OCI-LY7 (cell line): ENCODE data around the gene UGCG. TPM values are rescaled to one million over a fixed set of nuclear protein-coding genes. Genes with fewer than 3 reads are reported as not detected.
"Not testable (repeated sequence)": the region's sequence is repeated elsewhere in the genome, so short reads cannot be mapped to it uniquely, and the experiment has no call there.

Experiments
- BruUV-seq: library from RNA; stranded (reverse); fragments of 400-500 nt; replicated peaks from 2 replicates; lab custom pipeline; 2021; lab: Mats Ljungman, UMichigan
- CTCF ChIA-PET: fragments of 300-600 bp; sonication (Branson Sonifier 250); formaldehyde crosslinking; loops from one replicate; lab custom pipeline; 2022; ENCODE audit warnings: antibody characterized with exemption; ENCODE audit not compliant: unreplicated experiment; lab: Charles Lee
- POLR2A ChIA-PET: fragments of 300-600 bp; sonication (Branson Sonifier 250); formaldehyde crosslinking; loops from one replicate; lab custom pipeline; 2022; ENCODE audit warnings: antibody characterized with exemption; lab: Charles Lee
- DNase-seq: peaks from one replicate; pipeline ENCODE4 v3.0.0-alpha.2; 2015; ENCODE audit warnings: low spot score
- H2AFZ ChIP-seq: fragments of 200-600 bp; sonication (generic), shearing (Covaris generic); 2 replicates; pipeline ENCODE4 v1.6.1; 2014; ENCODE audit warnings: mild to moderate bottlenecking, antibody characterized with exemption, low read length, moderate library complexity
- H3K27ac ChIP-seq: fragments of 200-600 bp; sonication (generic); 2 replicates; pipeline ENCODE4 v1.5.1; 2014; ENCODE audit warnings: mixed run types, low read depth, mild to moderate bottlenecking, moderate library complexity, low read length, inconsistent platforms; ENCODE audit not compliant: poor library complexity, severe bottlenecking
- H3K36me3 ChIP-seq: fragments of 200-600 bp; sonication (generic); 2 replicates; pipeline ENCODE4 v1.6.1; 2014; ENCODE audit warnings: mild to moderate bottlenecking, antibody characterized with exemption, low read length, moderate library complexity, mixed read lengths; ENCODE audit not compliant: insufficient read depth
- H3K4me1 ChIP-seq: fragments of 200-600 bp; sonication (generic); 2 replicates; pipeline ENCODE4 v1.5.1; 2014; ENCODE audit warnings: mild to moderate bottlenecking, low read length; ENCODE audit not compliant: insufficient read depth, poor library complexity, severe bottlenecking
- H3K4me2 ChIP-seq: fragments of 200-600 bp; sonication (generic); 2 replicates; pipeline ENCODE4 v1.6.1; 2014; ENCODE audit warnings: mild to moderate bottlenecking, low read length
- H3K4me3 ChIP-seq: fragments of 200-600 bp; sonication (generic); 2 replicates; pipeline ENCODE4 v1.5.1; 2014; ENCODE audit warnings: mild to moderate bottlenecking, low read depth, low read length; ENCODE audit not compliant: poor library complexity, severe bottlenecking
- H3K79me2 ChIP-seq: fragments of 200-600 bp; sonication (generic); 2 replicates; pipeline ENCODE4 v1.6.1; 2016; ENCODE audit warnings: low read depth, mild to moderate bottlenecking, low read length, moderate library complexity, mixed read lengths; ENCODE audit not compliant: insufficient read depth
- H3K9me2 ChIP-seq: fragments of 200-600 bp; sonication (generic); 2 replicates; pipeline ENCODE4 v1.6.1; 2016; ENCODE audit warnings: mild to moderate bottlenecking, low read length, mixed read lengths; ENCODE audit not compliant: insufficient read depth
- H3K9me3 ChIP-seq: fragments of 200-600 bp; sonication (generic); 2 replicates; pipeline ENCODE4 v1.6.1; 2014; ENCODE audit warnings: mild to moderate bottlenecking, mixed run types, low read length, mixed read lengths
- H4K20me1 ChIP-seq: fragments of 200-600 bp; sonication (generic); 2 replicates; pipeline ENCODE4 v1.6.1; 2014; ENCODE audit warnings: mild to moderate bottlenecking, antibody characterized with exemption, low read length, moderate library complexity, mixed read lengths; ENCODE audit not compliant: insufficient read depth
- EZH2phosphoT487 ChIP-seq: fragments of 200-600 bp; sonication (generic); IDR thresholded peaks from 2 replicates; pipeline ENCODE4 v1.6.1; 2018; ENCODE audit warnings: low read depth, borderline replicate concordance, mild to moderate bottlenecking, mixed run types, antibody characterized with exemption, low read length, moderate library complexity, mixed read lengths
- intact Hi-C: fragments of 100-400 bp; cut with micrococcal nuclease; formaldehyde crosslinking; loops from one replicate; pipeline ENCODE4 v1.10.0; 2022; ENCODE audit not compliant: unreplicated experiment
- total RNA-seq, 2 experiments: library from RNA; depleted of rRNA in 1 of 2; stranded (reverse); fragments of >200 nt in 1 of 2; shearing (Covaris generic) in 1 of 2; gene quantifications; 2 replicates each; pipeline ENCODE4 v1.2.3, GENCODE V29; 2014 to 2022
- TF ChIP-seq, protein P1 (sequence below): fragments of 200-600 bp; sonication (generic); conservative IDR thresholded peaks from 2 replicates; pipeline ENCODE4 v1.5.1; 2014; ENCODE audit warnings: mild to moderate bottlenecking, antibody characterized with exemption, low read length, moderate library complexity, mixed read lengths

Gene UGCG
- total RNA-seq, 2 experiments from 2014 or later, result 12.9 to 14.7 TPM

GRCh38 chr9:111890334-111890733, 6.3 kb upstream of the UGCG start:
- Histone ChIP-seq H3K27ac (no peak overlapping the region), H3K36me3 (no peaks in the 10 kb centered on the region), H2AFZ (no peak overlapping the region), H3K4me1 (peaks cover 35% of the 10 kb centered on the region), H4K20me1 (no peaks in the 10 kb centered on the region), H3K4me2 (no peak overlapping the region), H3K79me2 (no peaks in the 10 kb centered on the region), H3K9me3 (no peaks in the 10 kb centered on the region), H3K4me3 (no peak overlapping the region), H3K9me2 (no peaks in the 10 kb centered on the region)
- intact Hi-C loops, result loop anchor here (10.0 kb wide), 3 partner anchors 184 to 864 kb away; partner anchors contain the start of genes INIP and SNX30
- POLR2A ChIA-PET, result interaction anchor here (1.4 kb wide), 1 partner anchor 38 kb away, joined by 5 read pairs; no protein-coding TSS in a partner anchor
- CTCF ChIA-PET, result no interaction called here
- BruUV-seq, result no TSS peak
- TF ChIP-seq, protein P1, sequence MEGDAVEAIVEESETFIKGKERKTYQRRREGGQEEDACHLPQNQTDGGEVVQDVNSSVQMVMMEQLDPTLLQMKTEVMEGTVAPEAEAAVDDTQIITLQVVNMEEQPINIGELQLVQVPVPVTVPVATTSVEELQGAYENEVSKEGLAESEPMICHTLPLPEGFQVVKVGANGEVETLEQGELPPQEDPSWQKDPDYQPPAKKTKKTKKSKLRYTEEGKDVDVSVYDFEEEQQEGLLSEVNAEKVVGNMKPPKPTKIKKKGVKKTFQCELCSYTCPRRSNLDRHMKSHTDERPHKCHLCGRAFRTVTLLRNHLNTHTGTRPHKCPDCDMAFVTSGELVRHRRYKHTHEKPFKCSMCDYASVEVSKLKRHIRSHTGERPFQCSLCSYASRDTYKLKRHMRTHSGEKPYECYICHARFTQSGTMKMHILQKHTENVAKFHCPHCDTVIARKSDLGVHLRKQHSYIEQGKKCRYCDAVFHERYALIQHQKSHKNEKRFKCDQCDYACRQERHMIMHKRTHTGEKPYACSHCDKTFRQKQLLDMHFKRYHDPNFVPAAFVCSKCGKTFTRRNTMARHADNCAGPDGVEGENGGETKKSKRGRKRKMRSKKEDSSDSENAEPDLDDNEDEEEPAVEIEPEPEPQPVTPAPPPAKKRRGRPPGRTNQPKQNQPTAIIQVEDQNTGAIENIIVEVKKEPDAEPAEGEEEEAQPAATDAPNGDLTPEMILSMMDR, result no peak
- TF ChIP-seq EZH2phosphoT487, result no peak
- DNase-seq, result no peak

DNA sequence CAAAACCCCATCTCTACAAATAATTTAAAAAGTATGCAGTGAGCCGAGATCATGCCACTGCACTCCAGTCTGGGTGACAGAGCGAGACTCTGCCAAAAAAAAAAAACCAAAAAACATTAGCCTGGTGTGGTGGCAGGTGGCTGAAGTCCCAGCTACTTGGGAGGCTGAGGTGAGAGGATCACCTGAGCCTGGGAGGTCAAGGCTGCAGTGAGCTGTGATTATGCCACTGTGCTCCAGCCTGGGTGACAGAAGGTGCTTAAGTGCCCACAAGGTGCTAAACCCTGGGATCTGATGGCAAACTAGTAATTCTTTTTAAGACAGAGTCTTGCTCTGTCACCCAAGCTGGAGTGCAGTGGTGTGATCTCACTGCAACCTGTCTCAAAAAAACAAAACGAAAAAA, 5.7 kb upstream of the UGCG start:
- H3K4me3 ChIP-seq, H3K36me3 ChIP-seq, CTCF ChIA-PET, H3K9me2 ChIP-seq, DNase-seq, H2AFZ ChIP-seq, H4K20me1 ChIP-seq, H3K9me3 ChIP-seq, BruUV-seq, H3K79me2 ChIP-seq, H3K27ac ChIP-seq, H3K4me2 ChIP-seq: not testable (repeated sequence)
- H3K4me1 ChIP-seq, result peaks cover 35% of the 10 kb centered on the region
- intact Hi-C loops, result loop anchor here (10.0 kb wide), 3 partner anchors 184 to 864 kb away; partner anchors contain the start of genes INIP and SNX30
- POLR2A ChIA-PET, result interaction anchor here (0.6 to 1.4 kb wide), 4 partner anchors 25 to 497 kb away, joined by 3 to 6 read pairs (median 4); no protein-coding TSS in a partner anchor

- peak overlapping the region; percentile 34; the same call in 1 of the 2 replicates for H2AFZ ChIP-seq
- POLR2A ChIA-PET, result interaction anchor here (0.7 to 1.4 kb wide), 4 partner anchors 23 to 1744 kb away, joined by 3 to 5 read pairs (median 3); no protein-coding TSS in a partner anchor
- H3K27ac ChIP-seq, result peak overlapping the region; percentile 62
- no peaks in the 10 kb centered on the region for H3K9me2 ChIP-seq
- BruUV-seq, result no TSS peak
- intact Hi-C loops, result loop anchor here (10.0 kb wide), 3 partner anchors 183 to 863 kb away; partner anchors contain the start of genes INIP and SNX30
- peak; percentile 73 for DNase-seq
- peaks cover 30% of the 10 kb centered on the region for H3K4me1 ChIP-seq
- H3K4me3 ChIP-seq, result peak overlapping the region; percentile 7
- CTCF ChIA-PET, result no interaction called here
- H3K36me3 ChIP-seq, result no peaks in the 10 kb centered on the region
- TF ChIP-seq EZH2phosphoT487, result no peak
- TF ChIP-seq, protein P1, result no peak
- H4K20me1 ChIP-seq, result no peaks in the 10 kb centered on the region
- peak overlapping the region; percentile 47 for H3K4me2 ChIP-seq
- H3K79me2 ChIP-seq, result no peaks in the 10 kb centered on the region
- H3K9me3 ChIP-seq, result no peaks in the 10 kb centered on the region
Measured at GRCh38 chr9:111891910-111892499, 4.6 kb upstream of the UGCG start.
